HepG2 (cell line): ENCODE data around the gene CSPG5. TPM values are rescaled to one million over a fixed set of nuclear protein-coding genes. Genes with fewer than 3 reads are reported as not detected.

Experiments used
- ATAC-seq: fragments of 200-7000 bp; cut with Tn5 transposase; 3 replicates; pipeline ENCODE4 v1.9.1; 2020; ENCODE audit warnings: mild to moderate bottlenecking, moderate library complexity
- BruUV-seq: library from RNA; stranded (reverse); fragments of 400-500 nt; replicated peaks from 2 replicates; lab custom pipeline; 2021; lab: Mats Ljungman, UMichigan
- CTCF ChIA-PET: fragments of 300-600 bp; formaldehyde crosslinking; extraction: SDS; loops from one replicate; lab custom pipeline; 2021; ENCODE audit warnings: low total read pairs, inconsistent platforms, low intra/inter-chr PET ratio; lab: Yijun Ruan, JAX
- POLR2A ChIA-PET: fragments of 350-600 bp; sonication (Branson Sonifier 250); formaldehyde crosslinking; loops from one replicate; lab custom pipeline; 2020; ENCODE audit warnings: antibody characterized with exemption, inconsistent platforms; lab: Yijun Ruan, JAX
- DNase-seq: peaks from one replicate; pipeline ENCODE4 v3.0.0-alpha.2; 2015; ENCODE audit warnings: low spot score
- FAIRE-seq: peaks from 3 replicates; lab custom pipeline; 2011; peaks lifted over from hg19 to GRCh38; lab: Jason Lieb, UNC
- H2AFZ ChIP-seq: one replicate; pipeline ENCODE4 v1.6.1; 2011; ENCODE audit warnings: low read length, inconsistent platforms
- H3K27ac ChIP-seq: fragments of 300-600 bp; 3 replicates; pipeline ENCODE4 v1.8.0; 2011; ENCODE audit warnings: mixed run types, mild to moderate bottlenecking, mixed read lengths, low read length, inconsistent platforms; ENCODE audit not compliant: insufficient read depth; ENCODE audit errors: extremely low read length
- H3K27me3 ChIP-seq, 2 experiments: fragments of 200-600 bp in 1 of 2; 2 replicates in 1 of 2; 3 replicates in 1 of 2; pipeline versions ENCODE4 v1.6.0 to v1.8.0; 2011; ENCODE audit warnings: low read length in 2 of 2, mild to moderate bottlenecking in 2 of 2, moderate library complexity in 2 of 2, inconsistent platforms in 1 of 2; ENCODE audit not compliant: insufficient read depth in 2 of 2, control insufficient read depth in 1 of 2
- H3K36me3 ChIP-seq, 2 experiments: fragments of 200-600 bp in 1 of 2; replicated peaks in 1 of 2; 2 replicates in 1 of 2; 3 replicates in 1 of 2; pipeline versions ENCODE4 v1.5.1 to v1.8.0; 2011; ENCODE audit warnings: low read length in 2 of 2, inconsistent platforms in 1 of 2; ENCODE audit not compliant: insufficient read depth in 2 of 2, control insufficient read depth in 1 of 2
- H3K4me1 ChIP-seq: 2 replicates; pipeline ENCODE4 v1.5.1; 2012; ENCODE audit warnings: low read length, inconsistent platforms; ENCODE audit not compliant: insufficient read depth
- H3K4me2 ChIP-seq: 2 replicates; pipeline ENCODE4 v1.6.0; 2011; ENCODE audit warnings: low read depth, low read length, inconsistent platforms
- H3K4me3 ChIP-seq, 3 experiments: fragments of 200-600 bp in 1 of 3; sonication (generic), shearing (Covaris generic) in 1 of 3; replicated peaks in 1 of 3; 2 replicates each; pipeline ENCODE4 v1.5.1; 2011 to 2016; ENCODE audit warnings: low read length in 3 of 3, inconsistent platforms in 2 of 3, low read depth in 2 of 3, mild to moderate bottlenecking in 2 of 3, control low read depth in 1 of 3, mixed read lengths in 1 of 3; ENCODE audit not compliant: insufficient read depth in 1 of 3
- H3K79me2 ChIP-seq: one replicate; pipeline ENCODE4 v1.6.1; 2011; ENCODE audit warnings: low read length, inconsistent platforms; ENCODE audit not compliant: insufficient read depth
- H3K9ac ChIP-seq: 2 replicates; pipeline ENCODE4 v1.6.0; 2011; ENCODE audit warnings: mild to moderate bottlenecking, low read depth, low read length, inconsistent platforms; ENCODE audit not compliant: insufficient read depth
- H3K9me3 ChIP-seq: 2 replicates; pipeline ENCODE4 v1.5.1; 2012; ENCODE audit warnings: mild to moderate bottlenecking, low read length
- H4K20me1 ChIP-seq: 2 replicates; pipeline ENCODE4 v1.6.0; 2011; ENCODE audit warnings: inconsistent platforms, mild to moderate bottlenecking, low read length, moderate library complexity; ENCODE audit not compliant: insufficient read depth
- ELF3 ChIP-seq: IDR thresholded peaks from 2 replicates; pipeline ENCODE4 v1.6.1; 2016; ENCODE audit warnings: missing genetic modification reagents, missing compliant biosample characterization
- ZNF142 ChIP-seq: sonication (generic); formaldehyde crosslinking; IDR thresholded peaks from 2 replicates; pipeline ENCODE4 v1.4.0; 2020; ENCODE audit warnings: missing genetic modification reagents
- ZNF160 ChIP-seq: sonication (generic); formaldehyde crosslinking; IDR thresholded peaks from 2 replicates; pipeline ENCODE4 v1.8.0; 2022; ENCODE audit warnings: mild to moderate bottlenecking, inconsistent platforms, missing genetic modification reagents
- ZNF724P ChIP-seq: sonication (generic); formaldehyde crosslinking; IDR thresholded peaks from 2 replicates; pipeline ENCODE4 v1.8.0; 2022; ENCODE audit warnings: missing genetic modification reagents, borderline replicate concordance
- WGBS: methylation state at CpG from one replicate; pipeline ENCODE4 v1.1.6; 2017; ENCODE audit warnings: low lambda C conversion rate; 5-methylcytosine and 5-hydroxymethylcytosine counted together
- in situ Hi-C: cut with HindIII; loops from 2 replicates; pipeline ENCODE4 v1.10.0; 2017; ENCODE audit warnings: low pct_unique_long_range_greater_than_20kb; ENCODE audit not compliant: extremely low pct_ligation_motif_present
- intact Hi-C: fragments of 100-400 bp; cut with micrococcal nuclease; formaldehyde crosslinking; loops from one replicate; pipeline ENCODE4 v1.10.0; 2022; ENCODE audit not compliant: unreplicated experiment
- polyA plus RNA-seq, 8 experiments: library from polyadenylated mRNA; depleted of rRNA in 3 of 8; stranded (reverse) in 7 of 8; unstranded in 1 of 8; fragments of >200 nt; fragmentation: Illumina TruSeq in 4 of 8; extraction: Trizol in 4 of 8; gene quantifications; 2 replicates each; pipeline versions ENCODE4 v1.2.1 to v1.2.3, GENCODE V29; 2011 to 2016; ENCODE audit warnings: low read depth in 4 of 8, missing spikeins in 1 of 8, mixed read lengths in 1 of 8; ENCODE audit not compliant: insufficient read depth in 1 of 8
- total RNA-seq, 5 experiments: library from RNA; depleted of rRNA; stranded (reverse); fragments of >200 nt; fragmentation: Illumina TruSeq; extraction: Trizol; gene quantifications; 2 replicates each; pipeline ENCODE4 v1.2.3, GENCODE V29; 2016; ENCODE audit warnings: low read depth in 1 of 5
- TF ChIP-seq, protein P1 (sequence below): sonication (generic); formaldehyde crosslinking; IDR thresholded peaks from 2 replicates; pipeline ENCODE4 v1.8.0; 2022; ENCODE audit warnings: missing genetic modification reagents, low read depth, mild to moderate bottlenecking, borderline replicate concordance
- TF ChIP-seq, protein P2 (sequence below): sonication (generic); formaldehyde crosslinking; IDR thresholded peaks from one replicate; pipeline ENCODE4 v1.5.1; 2020; ENCODE audit warnings: mild to moderate bottlenecking, missing genetic modification reagents; ENCODE audit errors: not compliant biosample characterization
- TF ChIP-seq, protein P3 (sequence below): sonication (generic); formaldehyde crosslinking; IDR thresholded peaks from 2 replicates; pipeline ENCODE4 v1.4.0; 2020; ENCODE audit warnings: missing genetic modification reagents

Gene CSPG5
- total and polyA plus RNA-seq, 2 of the 13 experiments (the other 11 are each of a cell fraction or from before 2014, with no cell fraction given): 0.07 to 0.15 TPM

- Histone ChIP-seq H3K36me3 (peaks cover 2 to 12% of the 10 kb centered on the region in 2 experiments; a peak in 2 of 5 replicates), H3K4me3 (peak overlapping the region; percentile 77 to 87 (median 86)), H3K9ac (peak overlapping the region; percentile 88), H3K27ac (peak overlapping the region; percentile 97), H3K4me2 (peak overlapping the region; percentile 99), H3K79me2 (peaks cover 15% of the 10 kb centered on the region), H3K27me3 (no peaks in the 10 kb centered on the region; a peak in 1 of 5 replicates), H2AFZ (no peak overlapping the region), H3K9me3 (no peaks in the 10 kb centered on the region), H4K20me1 (no peaks in the 10 kb centered on the region), H3K4me1 (peaks cover 40% of the 10 kb centered on the region)
- intact Hi-C loops (loop anchor here (1.0 to 5.0 kb wide), 3 partner anchors 35 to 91 kb away; partner anchors contain the start of gene SCAP), in situ Hi-C loops (loop anchor here (5.0 kb wide), 1 partner anchor 90 kb away; no protein-coding TSS in a partner anchor)
- 23% methylated on average over 32 of the region's 36 CpGs for WGBS
- ATAC-seq: peak; percentile 18
- no peak for FAIRE-seq
- no peak for DNase-seq
- CTCF ChIA-PET: interaction anchor here (2.1 kb wide), 1 partner anchor 91 kb away, joined by 16 read pairs; no protein-coding TSS in a partner anchor
- TSS peak; percentile 68 for BruUV-seq
- POLR2A ChIA-PET: no interaction called here
- TF ChIP-seq ZNF160 (CRISPR knock-in tag): no peak
- no peak for TF ChIP-seq ELF3 (CRISPR knock-in tag)
- TF ChIP-seq, protein P1, sequence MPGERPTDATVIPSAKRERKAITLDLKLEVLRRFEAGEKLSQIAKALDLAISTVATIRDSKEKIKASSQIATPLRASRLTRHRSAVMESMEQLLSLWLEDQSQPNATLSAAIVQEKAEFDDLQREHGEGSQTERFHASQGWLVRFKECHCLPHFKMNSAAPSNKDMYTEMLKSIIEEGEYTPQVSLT (CRISPR knock-in tag): no peak
- TF ChIP-seq, protein P2, sequence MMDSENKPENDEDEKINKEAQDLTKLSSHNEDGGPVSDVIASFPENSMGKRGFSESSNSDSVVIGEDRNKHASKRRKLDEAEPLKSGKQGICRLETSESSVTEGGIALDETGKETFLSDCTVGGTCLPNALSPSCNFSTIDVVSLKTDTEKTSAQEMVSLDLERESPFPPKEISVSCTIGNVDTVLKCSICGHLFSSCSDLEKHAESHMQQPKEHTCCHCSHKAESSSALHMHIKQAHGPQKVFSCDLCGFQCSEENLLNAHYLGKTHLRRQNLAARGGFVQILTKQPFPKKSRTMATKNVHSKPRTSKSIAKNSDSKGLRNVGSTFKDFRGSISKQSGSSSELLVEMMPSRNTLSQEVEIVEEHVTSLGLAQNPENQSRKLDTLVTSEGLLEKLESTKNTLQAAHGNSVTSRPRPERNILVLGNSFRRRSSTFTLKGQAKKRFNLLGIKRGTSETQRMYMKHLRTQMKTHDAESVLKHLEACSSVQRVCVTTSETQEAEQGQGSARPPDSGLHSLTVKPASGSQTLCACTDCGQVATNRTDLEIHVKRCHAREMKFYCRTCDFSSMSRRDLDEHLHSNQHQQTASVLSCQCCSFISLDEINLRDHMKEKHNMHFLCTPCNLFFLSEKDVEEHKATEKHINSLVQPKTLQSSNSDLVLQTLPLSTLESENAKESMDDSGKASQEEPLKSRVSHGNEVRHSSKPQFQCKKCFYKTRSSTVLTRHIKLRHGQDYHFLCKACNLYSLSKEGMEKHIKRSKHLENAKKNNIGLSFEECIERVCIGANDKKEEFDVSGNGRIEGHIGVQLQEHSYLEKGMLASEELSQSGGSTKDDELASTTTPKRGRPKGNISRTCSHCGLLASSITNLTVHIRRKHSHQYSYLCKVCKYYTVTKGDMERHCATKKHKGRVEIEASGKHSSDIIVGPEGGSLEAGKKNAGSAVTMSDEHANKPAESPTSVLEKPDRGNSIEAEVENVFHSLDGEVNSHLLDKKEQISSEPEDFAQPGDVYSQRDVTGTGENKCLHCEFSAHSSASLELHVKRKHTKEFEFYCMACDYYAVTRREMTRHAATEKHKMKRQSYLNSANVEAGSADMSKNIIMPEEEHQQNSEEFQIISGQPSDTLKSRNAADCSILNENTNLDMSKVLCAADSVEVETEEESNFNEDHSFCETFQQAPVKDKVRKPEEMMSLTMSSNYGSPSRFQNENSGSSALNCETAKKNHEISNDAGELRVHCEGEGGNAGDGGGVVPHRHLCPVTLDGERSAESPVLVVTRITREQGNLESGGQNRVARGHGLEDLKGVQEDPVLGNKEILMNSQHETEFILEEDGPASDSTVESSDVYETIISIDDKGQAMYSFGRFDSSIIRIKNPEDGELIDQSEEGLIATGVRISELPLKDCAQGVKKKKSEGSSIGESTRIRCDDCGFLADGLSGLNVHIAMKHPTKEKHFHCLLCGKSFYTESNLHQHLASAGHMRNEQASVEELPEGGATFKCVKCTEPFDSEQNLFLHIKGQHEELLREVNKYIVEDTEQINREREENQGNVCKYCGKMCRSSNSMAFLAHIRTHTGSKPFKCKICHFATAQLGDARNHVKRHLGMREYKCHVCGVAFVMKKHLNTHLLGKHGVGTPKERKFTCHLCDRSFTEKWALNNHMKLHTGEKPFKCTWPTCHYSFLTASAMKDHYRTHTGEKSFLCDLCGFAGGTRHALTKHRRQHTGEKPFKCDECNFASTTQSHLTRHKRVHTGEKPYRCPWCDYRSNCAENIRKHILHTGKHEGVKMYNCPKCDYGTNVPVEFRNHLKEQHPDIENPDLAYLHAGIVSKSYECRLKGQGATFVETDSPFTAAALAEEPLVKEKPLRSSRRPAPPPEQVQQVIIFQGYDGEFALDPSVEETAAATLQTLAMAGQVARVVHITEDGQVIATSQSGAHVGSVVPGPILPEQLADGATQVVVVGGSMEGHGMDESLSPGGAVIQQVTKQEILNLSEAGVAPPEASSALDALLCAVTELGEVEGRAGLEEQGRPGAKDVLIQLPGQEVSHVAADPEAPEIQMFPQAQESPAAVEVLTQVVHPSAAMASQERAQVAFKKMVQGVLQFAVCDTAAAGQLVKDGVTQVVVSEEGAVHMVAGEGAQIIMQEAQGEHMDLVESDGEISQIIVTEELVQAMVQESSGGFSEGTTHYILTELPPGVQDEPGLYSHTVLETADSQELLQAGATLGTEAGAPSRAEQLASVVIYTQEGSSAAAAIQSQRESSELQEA (CRISPR knock-in tag): no peak
- peak; percentile 25; the same call in 1 of the 2 replicates for TF ChIP-seq ZNF724P (CRISPR knock-in tag)
- TF ChIP-seq, protein P3, sequence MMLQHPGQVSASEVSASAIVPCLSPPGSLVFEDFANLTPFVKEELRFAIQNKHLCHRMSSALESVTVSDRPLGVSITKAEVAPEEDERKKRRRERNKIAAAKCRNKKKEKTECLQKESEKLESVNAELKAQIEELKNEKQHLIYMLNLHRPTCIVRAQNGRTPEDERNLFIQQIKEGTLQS (CRISPR knock-in tag): no peak
- no peak for TF ChIP-seq ZNF142
Observed at GRCh38 chr3:47512416-47513124, 66.1 kb downstream of the CSPG5 start.
